Ovary (tissue), 9 donors: ENCODE data around the gene PRDM1. TPM values are rescaled to one million over a fixed set of nuclear protein-coding genes. Genes with fewer than 3 reads are reported as not detected.

Source experiments
- DNase-seq, 5 donors: peaks; one replicate each; pipeline ENCODE4 v3.0.0-alpha.2; 2019 to 2020
- H3K27ac ChIP-seq, 2 donors: fragments of 200-600 bp; one replicate each; pipeline versions ENCODE4 v1.5.1 to v1.8.0; 2019 to 2022
- H3K27me3 ChIP-seq: fragments of 200-600 bp; one replicate; pipeline ENCODE4 v1.8.0; 2022
- H3K36me3 ChIP-seq: fragments of 200-600 bp; sonication (generic); one replicate; pipeline ENCODE4 v1.5.1; 2019
- H3K4me1 ChIP-seq: one replicate; pipeline ENCODE4 v1.8.1; 2013; ENCODE audit warnings: mild to moderate bottlenecking, moderate library complexity; ENCODE audit not compliant: insufficient read depth
- H3K4me3 ChIP-seq: fragments of 200-600 bp; sonication (generic); one replicate; pipeline ENCODE4 v1.5.1; 2017
- H3K9me3 ChIP-seq, 2 donors: fragments of 200-600 bp in 1 of 2; sonication (generic) in 1 of 2; one replicate each; pipeline versions ENCODE4 v1.5.1 to v1.8.1; 2013 to 2019; ENCODE audit warnings: mild to moderate bottlenecking in 1 of 2, moderate library complexity in 1 of 2
- EP300 ChIP-seq: sonication (generic); formaldehyde crosslinking; IDR thresholded peaks from one replicate; pipeline ENCODE4 v1.6.1; 2017; ENCODE audit warnings: antibody characterized with exemption
- POLR2A ChIP-seq: fragments of 450-650 bp; IDR thresholded peaks from one replicate; pipeline ENCODE4 v1.6.1; 2017; ENCODE audit warnings: antibody characterized with exemption, mild to moderate bottlenecking, moderate library complexity
- WGBS, 3 donors: extraction: QIAGEN DNeasy Blood & Tissue Kit in 1 of 3; methylation state at CpG; one replicate each; pipeline versions ENCODE4 v1.1.5 to v1.1.7; 2013 to 2017; 5-methylcytosine and 5-hydroxymethylcytosine counted together
- intact Hi-C, 4 donors: fragments of 100-400 bp; cut with DNase I; formaldehyde crosslinking; loops; one replicate each; pipeline versions ENCODE4 v1.11.0 to v1.15.1; 2022 to 2023
- polyA plus RNA-seq, 2 donors: library from polyadenylated mRNA; stranded (reverse); fragments of 200-250 nt in 1 of 2; fragments of 350-450 nt in 1 of 2; fragmentation: Illumina TruSeq in 1 of 2; extraction: RNeasy Lipid Tissue Mini Kit (QIAGEN cat#74804) in 1 of 2; gene quantifications; one replicate each; pipeline ENCODE4 v1.2.3, GENCODE V29; 2013 to 2014
- total RNA-seq, 7 donors: library from RNA; depleted of rRNA in 2 of 7; stranded (reverse); fragments of >200 nt in 2 of 7; fragmentation: NEBNext Ultra II Directional in 3 of 7; extraction: Animal tissue kit (Norgen Biotek cat#: 25700) in 3 of 7; gene quantifications; one replicate each; pipeline versions ENCODE4 v1.1.0 to v1.2.4, GENCODE V29; 2016 to 2023
- TF ChIP-seq, protein P1 (sequence below), 3 donors: fragments of 450-650 bp in 2 of 3; fragments of 200-600 bp in 1 of 3; IDR thresholded peaks; one replicate each; pipeline versions ENCODE4 v1.5.1 to v1.8.0; 2016 to 2022; ENCODE audit warnings: antibody characterized with exemption in 3 of 3, mild to moderate bottlenecking in 1 of 3
- donor health status: DM: no; HTN: no; CAD: no; lungs with moderate emphysema.
- donor health status: DM: no; HTN: no; CAD: no.
- donor health status: Bipolar disorder and iron deficiency.
- donor health status: DM: yes; HTN: yes; CAD: no.
- donor health status: DM: no; HTN: no; CAD: no.
- donor health status: DM: yes; HTN: yes; CAD: no.

Gene PRDM1
- total and polyA plus RNA-seq, 9 donors = 2.7 to 10.6 (median 4.4) TPM

DNA sequence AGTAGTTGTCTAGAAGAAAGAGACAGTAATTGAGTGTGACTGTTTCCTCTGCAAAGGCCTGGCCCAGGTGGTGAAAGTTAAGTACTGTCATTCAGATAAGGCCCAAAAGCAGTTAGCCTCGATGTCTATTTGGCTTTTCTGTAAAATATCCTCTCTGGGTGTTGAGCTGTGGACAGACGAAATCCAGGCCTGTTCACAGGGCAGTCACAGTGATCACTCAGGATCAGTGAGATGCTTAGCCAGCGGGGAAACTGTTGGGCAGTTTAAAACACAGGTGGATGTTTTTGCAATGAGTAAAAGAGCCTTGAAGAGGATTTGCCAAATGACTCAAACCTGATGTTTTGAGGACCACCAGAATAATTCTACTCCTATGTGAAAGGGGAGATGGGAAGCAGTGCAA, 22.0 kb upstream of the PRDM1 start:
- Histone ChIP-seq H3K4me1 (no peaks in the 10 kb centered on the region), H3K4me3 (no peak overlapping the region), H3K27me3 (no peaks in the 10 kb centered on the region), H3K27ac (no peak overlapping the region), H3K36me3 (no peaks in the 10 kb centered on the region), H3K9me3 (no peaks in the 10 kb centered on the region)
- WGBS, 3 donors = 64 to 70% (median 68%) methylated on average over 3 of the region's 3 CpGs
- DNase-seq = no peak
- no peak for TF ChIP-seq EP300
- no peak for TF ChIP-seq POLR2A
- TF ChIP-seq, protein P1, sequence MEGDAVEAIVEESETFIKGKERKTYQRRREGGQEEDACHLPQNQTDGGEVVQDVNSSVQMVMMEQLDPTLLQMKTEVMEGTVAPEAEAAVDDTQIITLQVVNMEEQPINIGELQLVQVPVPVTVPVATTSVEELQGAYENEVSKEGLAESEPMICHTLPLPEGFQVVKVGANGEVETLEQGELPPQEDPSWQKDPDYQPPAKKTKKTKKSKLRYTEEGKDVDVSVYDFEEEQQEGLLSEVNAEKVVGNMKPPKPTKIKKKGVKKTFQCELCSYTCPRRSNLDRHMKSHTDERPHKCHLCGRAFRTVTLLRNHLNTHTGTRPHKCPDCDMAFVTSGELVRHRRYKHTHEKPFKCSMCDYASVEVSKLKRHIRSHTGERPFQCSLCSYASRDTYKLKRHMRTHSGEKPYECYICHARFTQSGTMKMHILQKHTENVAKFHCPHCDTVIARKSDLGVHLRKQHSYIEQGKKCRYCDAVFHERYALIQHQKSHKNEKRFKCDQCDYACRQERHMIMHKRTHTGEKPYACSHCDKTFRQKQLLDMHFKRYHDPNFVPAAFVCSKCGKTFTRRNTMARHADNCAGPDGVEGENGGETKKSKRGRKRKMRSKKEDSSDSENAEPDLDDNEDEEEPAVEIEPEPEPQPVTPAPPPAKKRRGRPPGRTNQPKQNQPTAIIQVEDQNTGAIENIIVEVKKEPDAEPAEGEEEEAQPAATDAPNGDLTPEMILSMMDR (IDR thresholded peaks at IDR 0.05) = no peak
- intact Hi-C loops = no loop called here

DNA sequence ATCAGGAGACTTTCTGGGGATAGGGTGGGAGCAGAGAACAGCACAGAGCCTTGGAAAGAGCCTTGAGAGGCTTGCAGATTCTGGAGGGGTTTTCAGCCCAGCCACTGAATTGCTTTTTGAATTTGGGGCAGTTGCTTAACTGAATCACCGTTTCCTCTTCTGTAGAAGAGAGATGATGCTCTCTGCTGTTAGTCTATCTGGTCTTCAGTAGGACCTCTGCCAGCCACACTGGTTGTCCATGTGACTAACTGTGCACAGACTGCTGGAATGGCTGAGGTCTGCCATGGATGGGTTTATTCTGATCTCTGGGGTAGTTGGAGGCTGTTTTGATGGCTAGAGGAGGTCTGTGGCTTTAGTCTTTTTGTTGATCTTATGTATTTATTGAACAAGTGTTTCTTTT, 21.4 kb upstream of the PRDM1 start:
- H3K4me1 ChIP-seq = peaks cover 2% of the 10 kb centered on the region
- H3K4me3 ChIP-seq = no peak overlapping the region
- H3K36me3 ChIP-seq = no peaks in the 10 kb centered on the region
- TF ChIP-seq EP300 = no peak
- no peak for TF ChIP-seq POLR2A
- TF ChIP-seq, protein P1 (IDR thresholded peaks at IDR 0.05) = no peak
- 0 to 96% (median 89%) methylated on average over 1 of the region's 1 CpG for WGBS, 3 donors
- H3K27ac ChIP-seq = no peak overlapping the region
- DNase-seq = no peak
- H3K9me3 ChIP-seq = no peaks in the 10 kb centered on the region
- intact Hi-C loops = no loop called here
- no peaks in the 10 kb centered on the region for H3K27me3 ChIP-seq

DNA sequence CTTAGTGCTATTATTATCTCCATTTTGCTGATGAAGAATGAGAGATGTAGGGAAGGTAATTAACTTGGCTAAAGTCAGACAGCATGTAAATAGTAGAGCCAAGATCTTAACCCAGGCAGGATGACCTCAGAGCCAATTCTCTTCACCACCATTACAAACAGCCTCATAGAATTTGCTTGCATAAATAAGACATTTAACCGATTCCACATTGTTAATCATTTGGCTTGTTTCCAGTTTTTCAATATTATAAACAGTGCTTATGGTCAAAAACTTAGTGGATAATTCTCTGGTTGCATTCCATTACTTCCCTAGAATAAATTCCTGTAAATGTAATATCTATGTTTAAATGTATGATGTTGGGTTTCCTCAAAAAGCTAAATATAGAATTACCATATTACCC, 19.1 kb upstream of the PRDM1 start:
- H3K4me3 ChIP-seq = no peak overlapping the region
- H3K36me3 ChIP-seq = no peaks in the 10 kb centered on the region
- H3K27me3 ChIP-seq = no peaks in the 10 kb centered on the region
- H3K27ac ChIP-seq = no peak overlapping the region
- TF ChIP-seq, protein P1 (IDR thresholded peaks at IDR 0.05) = no peak
- TF ChIP-seq POLR2A (no peak), EP300 (no peak)
- H3K9me3 ChIP-seq = no peaks in the 10 kb centered on the region
- WGBS, 3 donors = 21 to 44% (median 23%) methylated on average over 1 of the region's 1 CpG
- no peak for DNase-seq
- intact Hi-C loops = no loop called here
- peaks cover 2% of the 10 kb centered on the region for H3K4me1 ChIP-seq

DNA sequence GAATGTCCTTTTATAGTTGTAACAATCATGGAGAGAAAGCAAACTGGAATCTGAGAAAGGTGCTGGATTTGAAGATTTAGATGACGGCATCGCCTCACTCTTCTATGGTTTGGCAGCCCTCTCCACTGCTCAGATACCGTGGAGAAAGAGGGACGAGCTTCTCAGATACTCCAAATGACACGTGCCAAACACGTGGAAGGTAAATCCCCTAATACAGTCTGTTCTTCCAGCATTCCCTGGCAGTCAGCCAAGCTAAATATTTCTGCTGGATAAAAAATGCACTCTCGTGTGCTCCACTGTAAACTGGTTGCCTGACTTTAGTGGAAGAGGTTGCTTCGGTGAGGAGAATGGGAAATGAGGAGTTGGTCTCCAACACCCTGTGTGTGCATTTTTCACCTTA, 16.7 kb upstream of the PRDM1 start:
- Histone ChIP-seq H3K4me1 (peaks cover 2% of the 10 kb centered on the region), H3K27ac (no peak overlapping the region), H3K9me3 (no peaks in the 10 kb centered on the region), H3K36me3 (no peaks in the 10 kb centered on the region), H3K4me3 (no peak overlapping the region), H3K27me3 (no peaks in the 10 kb centered on the region)
- peak in 1 of 5 donors; percentile 51 for DNase-seq
- TF ChIP-seq, protein P1 (IDR thresholded peaks at IDR 0.05) = no peak
- TF ChIP-seq EP300 (no peak), POLR2A (no peak)
- intact Hi-C loops = no loop called here
- WGBS, 3 donors = 3 to 7% (median 3%) methylated on average over 8 of the region's 8 CpGs

DNA sequence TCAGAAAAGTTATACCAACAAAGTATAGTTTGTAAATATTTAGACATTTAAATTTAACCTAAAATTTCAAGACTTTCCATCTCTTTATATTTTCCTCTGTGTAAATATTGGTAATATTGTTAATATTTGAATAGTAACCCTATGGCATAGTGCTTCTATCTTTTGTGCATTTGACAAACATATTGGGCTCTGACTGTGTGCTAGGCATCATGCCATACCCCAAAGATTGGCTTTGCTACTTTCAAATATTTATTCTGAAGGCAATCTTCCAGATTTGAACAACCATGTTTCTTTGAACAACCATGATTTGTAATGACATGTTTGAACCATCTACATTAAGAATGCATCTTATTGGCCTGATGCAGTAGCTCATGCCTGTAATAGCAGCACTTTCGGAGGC, 15.5 kb upstream of the PRDM1 start:
- H3K4me3 ChIP-seq = no peak overlapping the region
- intact Hi-C loops = no loop called here
- TF ChIP-seq POLR2A (no peak), EP300 (no peak)
- TF ChIP-seq, protein P1 (IDR thresholded peaks at IDR 0.05) = no peak
- no peak for DNase-seq
- H3K4me1 ChIP-seq = peaks cover 2% of the 10 kb centered on the region
- no peak overlapping the region for H3K27ac ChIP-seq
- 95 to 97% (median 96%) methylated on average over 1 of the region's 1 CpG for WGBS, 3 donors
- no peaks in the 10 kb centered on the region for H3K36me3 ChIP-seq
- H3K9me3 ChIP-seq = no peaks in the 10 kb centered on the region
- no peaks in the 10 kb centered on the region for H3K27me3 ChIP-seq
